GOT3 (cell line): Measurements from ENCODE around the gene SPATA9.
"Not testable (repeated sequence)": the region's sequence is repeated elsewhere in the genome, so short reads cannot be mapped to it uniquely, and the experiment has no call there.

Experiments
- DNase-seq: peaks from one replicate; lab custom pipeline; 2025; ENCODE audit warnings: mixed read lengths; lab: John Stamatoyannopoulos, UW

SPATA9 gene

GRCh38 chr5:95717439-95717838 is 34.6 kb upstream of the SPATA9 start:
- DNase-seq: no peak

- no peak for DNase-seq
These were observed 33.1 kb upstream of the SPATA9 start for GRCh38 chr5:95715799-95716461.

GRCh38 chr5:95713960-95714710 is 31.3 kb upstream of the SPATA9 start:
- no peak for DNase-seq

GRCh38 chr5:95713246-95713645 is 30.5 kb upstream of the SPATA9 start:
- DNase-seq: not testable (repeated sequence)

GRCh38 chr5:95712347-95712958 is 29.7 kb upstream of the SPATA9 start:
- no peak for DNase-seq

GRCh38 chr5:95711501-95712346 is 28.9 kb upstream of the SPATA9 start:
- no peak for DNase-seq

- DNase-seq: not testable (repeated sequence)
These were observed 28.1 kb upstream of the SPATA9 start for GRCh38 chr5:95710651-95711500.

- no peak for DNase-seq
These were observed 27.3 kb upstream of the SPATA9 start for GRCh38 chr5:95709967-95710650.

- no peak for DNase-seq
These were observed 26.1 kb upstream of the SPATA9 start for GRCh38 chr5:95708876-95709275.

GRCh38 chr5:95707534-95708188 is 24.9 kb upstream of the SPATA9 start:
- DNase-seq: not testable (repeated sequence)

GRCh38 chr5:95707055-95707454 is 24.3 kb upstream of the SPATA9 start:
- DNase-seq: no peak

- DNase-seq: not testable (repeated sequence)
These were observed 23.4 kb upstream of the SPATA9 start for GRCh38 chr5:95706196-95706595.

GRCh38 chr5:95704150-95704549 is 21.4 kb upstream of the SPATA9 start:
- DNase-seq: no peak

- DNase-seq: no peak
These were observed 18.3 kb upstream of the SPATA9 start for GRCh38 chr5:95701074-95701473.

- DNase-seq: no peak
These were observed 16.5 kb upstream of the SPATA9 start for GRCh38 chr5:95699337-95699736.

GRCh38 chr5:95697781-95698681 is 15.2 kb upstream of the SPATA9 start:
- no peak for DNase-seq

- no peak for DNase-seq
These were observed 7.5 kb upstream of the SPATA9 start for GRCh38 chr5:95690333-95690732.

GRCh38 chr5:95689680-95690079 is 6.9 kb upstream of the SPATA9 start:
- DNase-seq: no peak

- DNase-seq: no peak
These were observed 3.9 kb upstream of the SPATA9 start for GRCh38 chr5:95686651-95687050.
